Measurements from ENCODE around the gene CTDSPL.

GRCh38 chr3:37859908-37860199 lies 1.8 kb upstream of the CTDSPL start:
- TF ChIP-seq ATF3 (IDR thresholded peaks at IDR 0.05): no peak
- TF ChIP-seq CTCF (IDR thresholded peaks at IDR 0.05; ENCODE audit: low read depth, low read length, missing input control): no peak
- no peak for TF ChIP-seq RAD21 (IDR thresholded peaks at IDR 0.05)
- no peak for TF ChIP-seq MAX (IDR thresholded peaks at IDR 0.05)
- no peak for TF ChIP-seq YY1 (IDR thresholded peaks at IDR 0.05)
- TF ChIP-seq REST (IDR thresholded peaks at IDR 0.05): no peak
